Lower leg skin (tissue), 3 donors: Measurements from ENCODE around the gene PABPC1L.
"Not testable (repeated sequence)": the region's sequence is repeated elsewhere in the genome, so short reads cannot be mapped to it uniquely, and the experiment has no call there.

Experiments
- CTCF ChIP-seq, 3 donors: fragments of 450-650 bp; IDR thresholded peaks; one replicate each; pipeline ENCODE4 v1.5.1; 2016; ENCODE audit warnings: antibody characterized with exemption in 3 of 3, mild to moderate bottlenecking in 3 of 3, moderate library complexity in 2 of 3
- POLR2A ChIP-seq, 2 donors: fragments of 450-650 bp; IDR thresholded peaks; one replicate each; pipeline ENCODE4 v1.6.1; 2016 to 2017; ENCODE audit warnings: antibody characterized with exemption in 2 of 2, mild to moderate bottlenecking in 1 of 2, moderate library complexity in 1 of 2

DNA sequence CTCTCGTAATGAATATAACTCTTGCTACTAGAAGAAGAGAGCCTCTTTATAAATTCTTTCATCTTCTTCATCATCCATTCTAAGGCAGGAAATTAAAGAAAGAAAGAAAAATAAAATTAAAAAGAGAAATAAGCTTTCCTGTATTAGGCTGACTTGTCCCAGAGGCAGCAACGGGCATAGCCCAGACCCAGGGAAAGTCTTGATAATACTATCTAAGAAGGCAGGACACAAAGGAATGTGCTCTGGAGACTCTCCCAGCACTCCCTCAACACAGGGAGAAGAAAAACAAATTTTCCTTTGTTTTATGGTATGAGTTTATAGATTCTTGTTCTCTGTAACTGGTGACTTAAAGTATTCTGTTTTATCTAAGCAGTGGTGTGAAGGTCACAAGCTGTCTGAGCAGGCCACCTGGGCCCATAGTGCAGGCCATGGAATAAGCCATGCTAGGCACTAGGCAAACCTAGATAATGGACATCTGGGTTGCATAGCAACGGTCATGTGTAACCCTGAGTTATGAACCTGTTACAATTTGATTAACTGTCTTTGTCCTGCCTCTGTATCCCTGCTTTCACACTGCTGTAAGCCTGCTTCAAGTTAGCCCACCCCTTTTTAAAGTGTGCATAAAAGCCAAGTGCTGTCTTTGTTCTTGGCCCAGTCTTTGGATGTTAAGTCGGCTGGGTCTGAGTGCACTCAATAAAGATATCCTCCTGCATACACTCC is 46.3 kb upstream of the PABPC1L start:
- TF ChIP-seq POLR2A, CTCF (IDR thresholded peaks at IDR 0.05): not testable (repeated sequence)
